ENCODE results near the gene ZNF506.
"Not testable (repeated sequence)": the region's sequence is repeated elsewhere in the genome, so short reads cannot be mapped to it uniquely, and the experiment has no call there.

The ZNF506 gene

DNA sequence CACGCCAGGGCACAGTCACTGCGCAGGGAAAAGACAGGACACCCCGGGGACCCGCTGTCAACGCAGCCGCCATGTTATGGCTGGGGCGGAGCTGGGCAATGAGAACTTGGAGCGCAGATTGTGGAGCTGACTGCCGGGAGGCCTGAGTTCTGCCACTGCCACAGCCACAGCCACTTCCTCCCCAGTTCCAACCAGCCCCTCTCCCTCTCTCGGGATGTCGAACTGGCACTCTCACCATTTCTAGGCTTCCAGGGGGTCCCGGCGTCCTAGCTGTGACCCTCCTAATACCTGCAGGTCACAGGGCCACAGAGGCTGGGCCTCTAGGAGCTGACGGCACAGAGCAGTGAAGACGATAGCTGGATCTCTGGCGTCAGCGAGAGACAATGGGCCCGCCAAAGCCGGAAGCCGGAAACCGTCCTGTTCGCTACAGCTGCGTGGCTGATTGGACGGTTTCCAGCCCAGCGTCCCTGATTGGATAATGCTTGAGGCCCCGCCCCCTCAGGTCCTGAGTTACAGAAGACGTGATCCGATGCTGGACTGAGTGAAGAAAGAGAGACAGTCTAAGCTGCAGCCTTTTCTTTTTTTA lies at the start of gene ZNF506:
Gene ZNF506 (minus strand): TSS at position 385 of the 586 bp plus-strand sequence. CDS start 147 bp downstream, at position 238.
- DNase-seq (ENCODE audit: low read depth in 3 of 3): peak; percentile 86 to 96 (median 93)

DNA sequence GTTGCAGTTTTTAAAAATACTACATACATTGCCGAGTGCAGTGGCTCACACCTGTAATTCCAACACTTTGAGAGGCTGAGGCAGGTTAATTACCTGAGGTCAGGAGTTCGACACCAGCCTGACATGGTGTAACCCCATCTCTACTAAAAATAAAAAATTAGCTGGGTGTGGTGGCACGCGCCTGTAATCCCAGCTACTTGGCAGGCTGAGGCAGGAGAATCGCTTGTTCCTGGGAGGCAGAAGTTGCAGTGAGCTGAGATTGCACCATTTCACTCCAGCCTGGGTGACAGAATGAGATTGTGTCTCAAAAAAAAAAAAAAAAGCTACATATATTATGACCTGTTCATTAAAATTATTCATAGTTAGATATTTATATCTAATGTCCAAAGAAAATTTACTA lies 48.5 kb upstream of the ZNF506 start:
- not testable (repeated sequence) for DNase-seq (ENCODE audit: low read depth in 3 of 3)

- DNase-seq (ENCODE audit: low read depth in 3 of 3): peak in 1 of 3 experiments; percentile 18
Measured at GRCh38 chr19:19866611-19867248, 45.2 kb upstream of the ZNF506 start.

GRCh38 chr19:19865750-19866610 lies 44.4 kb upstream of the ZNF506 start, which contains the start of gene ZNF253:
Gene ZNF253, plus strand, starts transcription at chr19:19865882. Its CDS starts 115 bp downstream, at chr19:19865997.
- peak; percentile 87 to 91 (median 88) for DNase-seq (ENCODE audit: low read depth in 3 of 3)

DNA sequence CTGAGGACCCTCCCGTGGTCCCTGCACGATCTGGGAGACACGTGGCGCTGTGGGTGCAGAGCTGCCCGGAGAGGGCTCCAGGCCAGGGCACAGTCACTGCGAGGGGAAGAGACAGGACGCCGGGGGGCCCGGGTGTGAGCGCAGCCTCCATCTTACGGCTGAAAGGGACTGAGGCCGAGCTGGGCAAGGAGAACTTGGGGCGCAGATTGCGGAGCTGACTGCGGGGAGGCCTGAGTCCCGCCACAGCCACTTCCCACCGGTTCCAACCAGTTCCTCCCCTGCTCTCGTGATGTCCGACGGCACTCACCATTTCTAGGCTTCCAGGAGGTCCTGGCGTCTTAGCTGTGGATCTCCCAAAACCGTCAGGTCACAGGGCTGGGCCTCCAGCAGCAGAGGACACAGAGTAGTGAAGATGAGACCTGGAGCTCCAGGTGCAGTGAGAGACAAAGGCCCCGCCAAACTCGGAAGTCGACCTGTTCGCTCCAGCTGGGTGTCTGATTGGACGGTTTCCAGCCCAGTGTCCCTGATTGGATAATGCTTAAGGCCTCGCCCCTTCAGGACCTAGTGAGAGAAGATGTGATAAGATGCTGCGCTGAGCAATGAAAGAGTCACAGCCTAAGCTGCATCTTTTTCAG lies 39.3 kb upstream of the ZNF506 start:
- peak in 1 of 3 experiments; percentile 15 for DNase-seq (ENCODE audit: low read depth in 3 of 3)

DNA sequence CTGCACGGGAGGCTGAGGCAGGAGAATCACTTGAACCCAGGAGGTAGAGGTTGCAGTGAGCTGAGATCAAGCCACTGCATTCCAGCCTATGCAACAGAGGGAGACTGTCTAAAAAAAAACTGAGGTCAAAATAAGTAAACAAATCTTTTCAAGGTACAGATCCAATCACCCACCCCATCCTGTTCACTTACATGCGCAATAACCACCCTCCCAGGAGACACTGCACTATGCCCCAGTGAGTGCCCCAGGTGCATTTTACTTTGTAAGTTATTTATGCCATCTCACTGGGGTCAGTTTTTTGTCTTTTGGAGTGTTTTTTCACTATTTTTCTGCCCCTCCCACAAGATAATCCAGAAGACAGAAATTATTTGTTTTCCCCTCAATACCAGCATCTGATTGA lies 37.2 kb upstream of the ZNF506 start:
- DNase-seq (ENCODE audit: low read depth in 3 of 3): no peak

GRCh38 chr19:19851740-19852139 lies 30.2 kb upstream of the ZNF506 start:
- not testable (repeated sequence) for DNase-seq (ENCODE audit: low read depth in 3 of 3)

- DNase-seq (ENCODE audit: low read depth in 3 of 3): no peak
Measured at GRCh38 chr19:19849056-19849455, 27.5 kb upstream of the ZNF506 start.

- no peak for DNase-seq (ENCODE audit: low read depth in 3 of 3)
Measured at GRCh38 chr19:19847781-19848180, 26.2 kb upstream of the ZNF506 start.

DNA sequence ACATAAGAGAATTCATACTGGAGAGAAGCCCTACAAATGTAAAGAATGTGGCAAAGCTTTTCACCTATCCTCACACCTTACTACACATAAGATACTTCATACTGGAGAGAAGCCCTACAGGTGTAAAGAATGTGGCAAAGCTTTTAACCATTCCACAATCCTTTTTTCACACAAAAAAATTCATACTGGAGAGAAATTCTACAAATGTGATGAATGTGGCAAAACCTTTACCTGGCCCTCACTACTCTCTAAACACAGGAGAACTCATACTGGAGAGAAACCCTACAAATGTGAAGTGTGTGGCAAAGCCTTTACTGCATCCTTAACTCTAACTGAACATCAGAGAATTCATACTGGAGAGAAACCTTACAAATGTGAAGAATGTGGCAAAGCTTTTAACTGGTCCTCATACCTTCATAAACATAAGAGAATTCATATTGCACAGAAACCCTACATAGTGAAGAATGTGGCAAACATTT lies 14.0 kb upstream of the ZNF506 start:
- DNase-seq (ENCODE audit: low read depth in 3 of 3): no peak

DNA sequence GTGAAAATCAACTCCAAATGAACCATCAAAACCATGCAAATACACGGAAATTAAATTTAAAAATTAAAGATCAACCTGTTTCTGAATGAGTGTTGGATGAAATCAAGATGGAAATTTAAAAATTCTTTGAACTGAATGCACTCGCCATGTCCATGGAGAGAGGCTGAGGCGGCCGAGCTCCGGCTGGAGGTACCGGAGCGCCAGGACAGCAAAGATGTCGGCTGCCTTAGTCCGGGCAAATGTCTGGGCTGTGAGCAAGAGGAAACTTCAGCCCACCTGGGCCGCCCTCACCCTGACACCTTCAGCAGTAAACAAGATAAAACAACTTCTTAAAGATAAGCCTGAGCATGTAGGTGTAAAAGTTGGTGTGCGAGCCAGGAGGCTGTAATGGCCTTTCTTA lies 5.3 kb upstream of the ZNF506 start:
- no peak for DNase-seq (ENCODE audit: low read depth in 3 of 3)

- no peak for DNase-seq (ENCODE audit: low read depth in 3 of 3)
Measured at GRCh38 chr19:19823916-19824315, 2.4 kb upstream of the ZNF506 start.

- peak in 1 of 3 experiments; percentile 11 for DNase-seq (ENCODE audit: low read depth in 3 of 3)
Measured at GRCh38 chr19:19821976-19822375, 426 bp upstream of the ZNF506 start.

GRCh38 chr19:19820774-19821320 lies 703 bp downstream of the ZNF506 start:
- no peak for DNase-seq (ENCODE audit: low read depth in 3 of 3)

DNA sequence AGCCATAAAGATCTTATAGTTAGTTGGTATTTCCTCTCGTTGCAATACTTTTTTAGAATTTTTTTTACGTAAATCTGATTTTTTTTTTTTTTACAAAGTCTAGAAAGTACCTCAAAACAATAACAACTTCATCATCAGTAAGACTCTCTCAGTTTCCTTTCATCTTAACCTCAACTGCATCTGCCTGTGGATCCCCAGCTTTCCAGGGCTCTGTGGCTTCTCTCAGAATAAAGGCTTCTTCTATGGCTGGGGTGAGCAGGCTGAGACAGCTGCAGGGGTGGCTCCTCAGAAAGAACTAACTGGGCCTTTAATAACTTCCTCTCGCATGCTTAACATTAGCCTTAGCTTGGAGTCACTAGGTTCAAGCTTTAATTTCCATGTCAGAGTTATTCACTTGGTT lies 4.2 kb downstream of the ZNF506 start:
- DNase-seq (ENCODE audit: low read depth in 3 of 3): peak in 1 of 3 experiments; percentile 17

DNA sequence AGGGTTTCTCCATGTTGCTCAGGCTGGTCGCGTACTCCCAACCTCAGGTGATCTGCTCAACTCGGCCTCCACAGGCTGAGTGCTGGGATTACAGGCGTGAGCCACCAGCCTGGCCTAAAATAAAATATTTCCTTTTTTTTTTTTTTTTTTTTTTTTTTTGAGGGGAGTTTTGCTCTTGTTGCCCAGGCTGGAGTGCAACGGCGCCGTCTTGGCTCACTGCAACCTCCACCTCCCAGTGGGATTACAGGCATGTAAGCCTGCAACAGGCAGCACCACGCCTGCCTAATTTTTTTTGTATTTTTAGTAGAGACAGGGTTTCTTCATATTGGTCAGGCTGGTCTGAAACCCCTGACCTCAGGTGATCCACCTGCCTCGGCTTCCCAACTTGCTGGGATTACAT lies 4.9 kb downstream of the ZNF506 start:
- DNase-seq (ENCODE audit: low read depth in 3 of 3): no peak

GRCh38 chr19:19811999-19812398 lies 9.6 kb downstream of the ZNF506 start:
- not testable (repeated sequence) for DNase-seq (ENCODE audit: low read depth in 3 of 3)

- DNase-seq (ENCODE audit: low read depth in 3 of 3): no peak
Measured at GRCh38 chr19:19805480-19805879, 16.1 kb downstream of the ZNF506 start.

GRCh38 chr19:19788015-19788414 lies 33.5 kb downstream of the ZNF506 start:
- no peak for DNase-seq (ENCODE audit: low read depth in 3 of 3)

- not testable (repeated sequence) for DNase-seq (ENCODE audit: low read depth in 3 of 3)
Measured at GRCh38 chr19:19785476-19785875, 36.1 kb downstream of the ZNF506 start.

DNA sequence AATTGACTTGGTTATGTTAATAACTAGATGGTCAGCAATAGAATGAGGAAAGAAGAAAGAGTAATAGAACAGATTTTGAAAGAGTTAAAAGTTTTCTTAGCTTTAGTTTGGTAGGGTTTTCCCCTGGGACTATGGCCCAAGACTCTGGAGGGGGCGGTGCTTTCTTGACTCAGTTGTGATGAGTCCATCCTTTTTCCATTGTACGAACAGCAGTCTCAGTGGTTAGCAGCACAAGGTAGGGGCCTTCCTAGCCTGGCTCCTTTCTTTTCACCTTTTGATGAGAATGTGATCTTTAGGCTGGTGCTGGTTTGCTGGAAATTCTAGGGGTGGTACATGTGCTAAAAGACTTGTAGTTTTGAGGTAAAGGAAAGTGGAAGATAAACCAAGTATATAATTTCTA lies 38.8 kb downstream of the ZNF506 start:
- peak in 1 of 3 experiments; percentile 15 for DNase-seq (ENCODE audit: low read depth in 3 of 3)

Measured in stimulated activated CD4-positive, alpha-beta T cell treated with anti-CD3 and anti-CD28 coated beads, TNF-alpha, amount 100 ng/mL, for 4 hours (primary cell).